ENCODE measurements around the gene JAZF1.
"Not testable (repeated sequence)": the region's sequence is repeated elsewhere in the genome, so short reads cannot be mapped to it uniquely, and the experiment has no call there.

JAZF1 gene

DNA sequence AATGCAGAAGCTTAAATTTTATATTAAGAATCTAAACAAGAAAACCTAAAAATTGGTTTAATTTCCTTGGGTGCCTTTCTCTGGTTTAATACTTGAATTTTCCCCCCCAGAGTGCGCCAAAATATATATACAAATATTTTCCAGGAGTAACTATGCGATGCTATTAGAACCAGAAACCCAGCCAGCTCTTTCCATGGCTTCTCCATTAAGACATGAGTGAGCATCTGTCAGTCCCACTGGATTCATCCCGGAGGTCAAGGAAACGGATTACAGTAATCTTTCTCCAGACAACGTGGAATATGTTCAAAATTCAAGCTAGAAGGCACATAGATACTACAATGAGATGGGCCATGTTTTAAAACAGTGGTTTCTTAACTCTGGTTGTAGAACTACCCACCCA lies 291.9 kb downstream of the JAZF1 start:
- TF ChIP-seq, protein P1, sequence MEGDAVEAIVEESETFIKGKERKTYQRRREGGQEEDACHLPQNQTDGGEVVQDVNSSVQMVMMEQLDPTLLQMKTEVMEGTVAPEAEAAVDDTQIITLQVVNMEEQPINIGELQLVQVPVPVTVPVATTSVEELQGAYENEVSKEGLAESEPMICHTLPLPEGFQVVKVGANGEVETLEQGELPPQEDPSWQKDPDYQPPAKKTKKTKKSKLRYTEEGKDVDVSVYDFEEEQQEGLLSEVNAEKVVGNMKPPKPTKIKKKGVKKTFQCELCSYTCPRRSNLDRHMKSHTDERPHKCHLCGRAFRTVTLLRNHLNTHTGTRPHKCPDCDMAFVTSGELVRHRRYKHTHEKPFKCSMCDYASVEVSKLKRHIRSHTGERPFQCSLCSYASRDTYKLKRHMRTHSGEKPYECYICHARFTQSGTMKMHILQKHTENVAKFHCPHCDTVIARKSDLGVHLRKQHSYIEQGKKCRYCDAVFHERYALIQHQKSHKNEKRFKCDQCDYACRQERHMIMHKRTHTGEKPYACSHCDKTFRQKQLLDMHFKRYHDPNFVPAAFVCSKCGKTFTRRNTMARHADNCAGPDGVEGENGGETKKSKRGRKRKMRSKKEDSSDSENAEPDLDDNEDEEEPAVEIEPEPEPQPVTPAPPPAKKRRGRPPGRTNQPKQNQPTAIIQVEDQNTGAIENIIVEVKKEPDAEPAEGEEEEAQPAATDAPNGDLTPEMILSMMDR (conservative IDR thresholded peaks at IDR 0.05; ENCODE audit: low read length) = no peak
- DNase-seq (ENCODE audit: low read depth) = no peak
- no peak overlapping the region for H3K4me3 ChIP-seq (ENCODE audit: low read length)

DNA sequence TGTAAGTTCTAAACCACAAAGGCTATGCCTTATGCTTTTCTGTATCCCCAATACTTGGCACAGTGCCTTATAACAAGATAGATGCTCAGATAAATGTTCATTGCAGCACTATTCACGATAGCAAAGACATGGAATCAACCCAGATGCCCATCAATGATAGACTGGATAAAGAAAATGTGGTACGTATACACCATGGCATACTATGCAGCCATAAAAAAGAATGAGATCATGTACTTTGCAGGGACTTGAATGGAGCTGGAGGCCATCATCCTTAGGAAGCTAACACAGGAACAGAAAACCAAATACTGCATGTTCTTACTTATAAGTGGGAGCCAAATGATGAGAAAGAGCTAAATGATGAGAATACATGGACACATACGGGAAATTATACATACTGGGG lies 293.9 kb downstream of the JAZF1 start:
- H3K4me3 ChIP-seq (ENCODE audit: low read length); DNase-seq (ENCODE audit: low read depth): not testable (repeated sequence)

DNA sequence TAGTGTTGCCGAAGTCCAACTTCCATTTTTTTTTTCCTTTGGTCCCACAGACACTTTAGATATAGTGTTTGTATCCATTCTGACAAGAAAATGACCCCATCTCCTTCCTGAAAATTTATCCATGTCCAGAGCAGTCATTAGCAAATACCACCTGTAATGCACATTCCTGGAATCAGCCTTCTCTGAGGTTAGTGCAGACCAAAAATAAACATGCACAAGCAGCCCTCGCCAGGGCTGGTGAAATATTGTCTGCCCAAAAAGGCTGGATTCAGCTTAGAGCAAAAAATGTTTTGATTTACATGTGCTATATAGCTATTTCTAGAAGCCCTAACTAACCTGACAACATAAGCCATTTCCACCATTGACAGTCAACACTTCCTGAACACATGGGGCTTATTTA lies 294.9 kb downstream of the JAZF1 start:
- TF ChIP-seq, protein P1 (conservative IDR thresholded peaks at IDR 0.05; ENCODE audit: low read length) = no peak
- no peak for DNase-seq (ENCODE audit: low read depth)
- no peak overlapping the region for H3K4me3 ChIP-seq (ENCODE audit: low read length)

DNA sequence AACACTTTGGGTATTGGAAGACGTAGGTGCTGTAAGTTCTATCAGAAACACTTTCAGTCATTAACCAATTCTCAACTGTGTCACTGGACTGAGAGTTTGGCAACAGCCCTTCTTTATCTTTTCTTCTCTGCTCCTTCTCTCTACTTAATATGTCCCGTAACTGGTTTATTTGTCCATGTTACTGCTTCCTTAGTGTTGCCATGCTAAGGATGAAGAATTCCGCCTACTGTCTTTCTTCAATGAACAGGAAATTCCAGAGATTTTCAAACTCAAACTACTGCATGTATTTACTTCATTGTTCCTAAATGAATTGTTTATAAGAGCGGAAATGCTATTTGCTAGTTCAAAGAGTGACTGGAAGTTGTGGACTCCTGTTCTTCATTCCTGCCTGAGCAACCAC lies 296.9 kb downstream of the JAZF1 start:
- TF ChIP-seq, protein P1 (conservative IDR thresholded peaks at IDR 0.05; ENCODE audit: low read length) = no peak
- no peak for DNase-seq (ENCODE audit: low read depth)
- no peak overlapping the region for H3K4me3 ChIP-seq (ENCODE audit: low read length)

- H3K4me3 ChIP-seq (ENCODE audit: low read length) = no peak overlapping the region
- DNase-seq (ENCODE audit: low read depth) = no peak
- TF ChIP-seq, protein P1 (conservative IDR thresholded peaks at IDR 0.05; ENCODE audit: low read length) = no peak
Measured at GRCh38 chr7:27876756-27877155, 303.8 kb downstream of the JAZF1 start.

DNA sequence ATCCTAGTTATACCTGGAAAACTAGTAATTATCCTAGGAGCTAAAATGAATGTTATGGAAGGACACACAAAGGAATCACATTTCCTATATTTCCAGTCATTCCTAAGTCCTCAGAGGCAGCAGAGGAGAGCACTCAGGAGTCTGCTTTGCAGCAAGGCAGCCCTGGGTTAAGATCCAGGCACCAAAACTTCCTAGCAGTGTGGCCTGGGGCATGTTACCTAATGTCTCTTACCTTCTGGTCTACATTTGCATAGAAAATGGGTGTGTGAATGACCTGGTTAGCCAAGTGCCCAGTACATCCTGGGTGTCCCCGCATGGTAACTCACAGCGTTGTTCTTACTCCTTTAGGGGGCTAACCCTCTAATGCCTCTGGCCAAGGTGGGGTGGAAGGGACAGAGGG lies 304.8 kb downstream of the JAZF1 start:
- DNase-seq (ENCODE audit: low read depth) = no peak
- TF ChIP-seq, protein P1 (conservative IDR thresholded peaks at IDR 0.05; ENCODE audit: low read length) = no peak
- no peak overlapping the region for H3K4me3 ChIP-seq (ENCODE audit: low read length)

- H3K4me3 ChIP-seq (ENCODE audit: low read length) = no peak overlapping the region
- TF ChIP-seq, protein P1 (conservative IDR thresholded peaks at IDR 0.05; ENCODE audit: low read length) = no peak
- no peak for DNase-seq (ENCODE audit: low read depth)
Measured at GRCh38 chr7:27875061-27875460, 305.5 kb downstream of the JAZF1 start.
